ENCODE data around the gene LRRC32.

GRCh38 chr11:76653674-76654284 is 16.8 kb downstream of the LRRC32 start:
- TF ChIP-seq CTCF (IDR thresholded peaks at IDR 0.05 in 4 of 5, conservative IDR thresholded peaks at IDR 0.05 in 1 of 5) = no peak
- TF ChIP-seq POLR2A (IDR thresholded peaks at IDR 0.05) = no peak
